Mononuclear cell (primary cell): ENCODE measurements around the gene PFN3. TPM values are rescaled to one million over a fixed set of nuclear protein-coding genes. Genes with fewer than 3 reads are reported as not detected.

Experiments used
- H3K27me3 ChIP-seq: 2 replicates; pipeline ENCODE4 v1.6.0; 2011; ENCODE audit warnings: low read length, control low read depth; ENCODE audit not compliant: insufficient read depth
- H3K4me1 ChIP-seq: 2 replicates; pipeline ENCODE4 v1.5.1; 2011; ENCODE audit warnings: mild to moderate bottlenecking, low read length, control low read depth; ENCODE audit not compliant: insufficient read depth
- H3K4me3 ChIP-seq: 2 replicates; pipeline ENCODE4 v1.5.1; 2011; ENCODE audit warnings: mild to moderate bottlenecking, low read length, moderate library complexity
- H3K9me3 ChIP-seq: 2 replicates; pipeline ENCODE4 v1.5.1; 2011; ENCODE audit warnings: low read depth, mild to moderate bottlenecking, control low read depth, low read length
- total RNA-seq: library from RNA; depleted of rRNA; stranded (reverse); fragments of >200 nt; gene quantifications from one replicate; pipeline ENCODE4 v1.2.3, GENCODE V29; 2012

Gene PFN3
- total RNA-seq, 1 donor = not detected

- Histone ChIP-seq H3K4me1 (peaks cover 17% of the 10 kb centered on the region), H3K27me3 (peaks cover 18% of the 10 kb centered on the region), H3K9me3 (no peaks in the 10 kb centered on the region), H3K4me3 (no peak overlapping the region)
These were observed 4.4 kb downstream of the PFN3 start for GRCh38 chr5:177396078-177396477.

GRCh38 chr5:177393990-177394389 lies 6.5 kb downstream of the PFN3 start:
- no peaks in the 10 kb centered on the region for H3K9me3 ChIP-seq
- peaks cover 37% of the 10 kb centered on the region for H3K4me1 ChIP-seq
- no peaks in the 10 kb centered on the region for H3K27me3 ChIP-seq
- no peak overlapping the region for H3K4me3 ChIP-seq

- peaks cover 44% of the 10 kb centered on the region for H3K4me1 ChIP-seq
- H3K4me3 ChIP-seq = no peak overlapping the region
- no peaks in the 10 kb centered on the region for H3K27me3 ChIP-seq
- no peaks in the 10 kb centered on the region for H3K9me3 ChIP-seq
These were observed 7.2 kb downstream of the PFN3 start for GRCh38 chr5:177393206-177393765.

GRCh38 chr5:177392765-177393164 lies 7.7 kb downstream of the PFN3 start:
- Histone ChIP-seq H3K9me3 (no peaks in the 10 kb centered on the region), H3K4me3 (no peak overlapping the region), H3K4me1 (peaks cover 48% of the 10 kb centered on the region), H3K27me3 (no peaks in the 10 kb centered on the region)

GRCh38 chr5:177390363-177391300 lies 9.8 kb downstream of the PFN3 start:
- Histone ChIP-seq H3K4me3 (no peak overlapping the region), H3K9me3 (no peaks in the 10 kb centered on the region), H3K27me3 (no peaks in the 10 kb centered on the region), H3K4me1 (peaks cover 50% of the 10 kb centered on the region)

- Histone ChIP-seq H3K9me3 (no peaks in the 10 kb centered on the region), H3K27me3 (no peaks in the 10 kb centered on the region), H3K4me3 (no peak overlapping the region), H3K4me1 (peaks cover 57% of the 10 kb centered on the region)
These were observed 11.0 kb downstream of the PFN3 start for GRCh38 chr5:177389241-177390169.

- Histone ChIP-seq H3K4me1 (peaks cover 51% of the 10 kb centered on the region), H3K4me3 (no peak overlapping the region), H3K27me3 (no peaks in the 10 kb centered on the region), H3K9me3 (no peaks in the 10 kb centered on the region)
These were observed 11.9 kb downstream of the PFN3 start for GRCh38 chr5:177388521-177389052.

GRCh38 chr5:177387405-177387804 lies 13.1 kb downstream of the PFN3 start:
- H3K4me1 ChIP-seq = peaks cover 40% of the 10 kb centered on the region

GRCh38 chr5:177386542-177386941 lies 13.9 kb downstream of the PFN3 start:
- Histone ChIP-seq H3K9me3 (no peaks in the 10 kb centered on the region), H3K4me1 (peaks cover 40% of the 10 kb centered on the region)

More at GRCh38 chr5:177387405-177387804, 13.1 kb downstream of the PFN3 start:
- no peaks in the 10 kb centered on the region for H3K9me3 ChIP-seq
- no peak overlapping the region for H3K4me3 ChIP-seq
- no peaks in the 10 kb centered on the region for H3K27me3 ChIP-seq

GRCh38 chr5:177385720-177386119 lies 14.7 kb downstream of the PFN3 start:
- Histone ChIP-seq H3K4me3 (no peak overlapping the region), H3K4me1 (peaks cover 38% of the 10 kb centered on the region), H3K9me3 (no peaks in the 10 kb centered on the region), H3K27me3 (no peaks in the 10 kb centered on the region)

More at GRCh38 chr5:177386542-177386941, 13.9 kb downstream of the PFN3 start:
- Histone ChIP-seq H3K4me3 (no peak overlapping the region), H3K27me3 (no peaks in the 10 kb centered on the region)

- no peaks in the 10 kb centered on the region for H3K27me3 ChIP-seq
- H3K4me3 ChIP-seq = no peak within 1 kb of the TSS
- peaks cover 22% of the 10 kb centered on the region for H3K4me1 ChIP-seq
- no peaks in the 10 kb centered on the region for H3K9me3 ChIP-seq
These were observed 16.3 kb downstream of the PFN3 start, which contains the start of gene SLC34A1 for GRCh38 chr5:177384134-177384533. TSS of gene SLC34A1 (plus strand) at chr5:177384434. CDS start at chr5:177385742, 1,308 bp downstream.

GRCh38 chr5:177383181-177383580 lies 17.3 kb downstream of the PFN3 start:
- peaks cover 12% of the 10 kb centered on the region for H3K4me1 ChIP-seq

GRCh38 chr5:177382423-177383029 lies 17.9 kb downstream of the PFN3 start:
- H3K9me3 ChIP-seq = no peaks in the 10 kb centered on the region
- no peak overlapping the region for H3K4me3 ChIP-seq
- peaks cover 9% of the 10 kb centered on the region for H3K4me1 ChIP-seq
- H3K27me3 ChIP-seq = no peaks in the 10 kb centered on the region

More at GRCh38 chr5:177383181-177383580, 17.3 kb downstream of the PFN3 start:
- Histone ChIP-seq H3K27me3 (no peaks in the 10 kb centered on the region), H3K9me3 (no peaks in the 10 kb centered on the region), H3K4me3 (no peak overlapping the region)

- Histone ChIP-seq H3K4me1 (peaks cover 8% of the 10 kb centered on the region), H3K27me3 (no peaks in the 10 kb centered on the region), H3K9me3 (no peaks in the 10 kb centered on the region), H3K4me3 (no peak overlapping the region)
These were observed 19.7 kb downstream of the PFN3 start for GRCh38 chr5:177380805-177381126.
